ENCODE measurements around the gene STK40. TPM values are rescaled to one million over a fixed set of nuclear protein-coding genes. Genes with fewer than 3 reads are reported as not detected.
A peak's percentile ranks its signal among the peaks of the same experiment; 100 is the strongest.

Gene STK40
- total and polyA plus RNA-seq, 2 donors from 2014 or later = 30.9 to 39.2 TPM

GRCh38 chr1:36383240-36383639 lies 2.5 kb downstream of the STK40 start:
- Histone ChIP-seq H3K27me3 (ENCODE audit: control insufficient read depth, insufficient read depth, low read length) (no peaks in the 10 kb centered on the region), H3K9me3 (ENCODE audit: control insufficient read depth in 2 of 3, insufficient read depth in 1 of 3, low read length in 3 of 3) (no peaks in the 10 kb centered on the region), H3K4me3 (ENCODE audit: low read length in 3 of 3) (no peak overlapping the region), H3K4me1 (ENCODE audit: control insufficient read depth in 2 of 3, insufficient read depth in 2 of 3, low read depth in 1 of 3, low read length in 3 of 3) (peaks cover 0 to 35% (median 20%) of the 10 kb centered on the region in 3 donors), H3K27ac (ENCODE audit: low read depth in 2 of 2, low read length in 2 of 2) (no peak overlapping the region), H3K36me3 (ENCODE audit: control insufficient read depth in 2 of 3, insufficient read depth in 3 of 3, low read length in 3 of 3) (no peaks in the 10 kb centered on the region), H3K9ac (ENCODE audit: low read length in 3 of 3) (no peak overlapping the region)
- TF ChIP-seq, protein P1, sequence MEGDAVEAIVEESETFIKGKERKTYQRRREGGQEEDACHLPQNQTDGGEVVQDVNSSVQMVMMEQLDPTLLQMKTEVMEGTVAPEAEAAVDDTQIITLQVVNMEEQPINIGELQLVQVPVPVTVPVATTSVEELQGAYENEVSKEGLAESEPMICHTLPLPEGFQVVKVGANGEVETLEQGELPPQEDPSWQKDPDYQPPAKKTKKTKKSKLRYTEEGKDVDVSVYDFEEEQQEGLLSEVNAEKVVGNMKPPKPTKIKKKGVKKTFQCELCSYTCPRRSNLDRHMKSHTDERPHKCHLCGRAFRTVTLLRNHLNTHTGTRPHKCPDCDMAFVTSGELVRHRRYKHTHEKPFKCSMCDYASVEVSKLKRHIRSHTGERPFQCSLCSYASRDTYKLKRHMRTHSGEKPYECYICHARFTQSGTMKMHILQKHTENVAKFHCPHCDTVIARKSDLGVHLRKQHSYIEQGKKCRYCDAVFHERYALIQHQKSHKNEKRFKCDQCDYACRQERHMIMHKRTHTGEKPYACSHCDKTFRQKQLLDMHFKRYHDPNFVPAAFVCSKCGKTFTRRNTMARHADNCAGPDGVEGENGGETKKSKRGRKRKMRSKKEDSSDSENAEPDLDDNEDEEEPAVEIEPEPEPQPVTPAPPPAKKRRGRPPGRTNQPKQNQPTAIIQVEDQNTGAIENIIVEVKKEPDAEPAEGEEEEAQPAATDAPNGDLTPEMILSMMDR (IDR thresholded peaks at IDR 0.05; ENCODE audit: borderline replicate concordance, extremely low read depth, insufficient read depth) = no peak
- FAIRE-seq = no peak
- intact Hi-C loops (cut with DNase I) = no loop called here
- DNase-seq = peak in 1 of 5 donors; percentile 43

DNA sequence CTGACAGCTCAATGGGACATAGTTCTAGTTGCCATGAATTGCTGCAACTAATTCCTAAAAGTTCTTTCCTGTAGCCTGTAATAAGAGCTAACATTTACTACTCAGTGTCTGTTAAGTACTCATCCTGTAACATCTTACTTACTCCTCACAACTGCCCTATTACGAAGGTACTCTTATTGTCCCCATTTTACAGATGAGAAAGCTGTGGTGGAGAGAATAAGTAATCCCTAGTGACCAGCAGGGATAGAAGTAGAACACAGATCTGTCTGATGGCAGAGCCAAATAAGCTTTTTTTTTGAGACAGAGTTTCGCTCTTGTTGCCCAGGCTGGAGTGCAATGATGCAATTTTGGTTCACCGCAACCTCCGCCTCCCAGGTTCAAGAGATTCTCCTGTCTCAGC lies 3.1 kb downstream of the STK40 start:
- Histone ChIP-seq H3K4me1 (ENCODE audit: control insufficient read depth in 2 of 3, insufficient read depth in 2 of 3, low read depth in 1 of 3, low read length in 3 of 3) (peaks cover 0 to 38% (median 20%) of the 10 kb centered on the region in 3 donors), H3K27ac (ENCODE audit: low read depth in 2 of 2, low read length in 2 of 2) (no peak overlapping the region), H3K9ac (ENCODE audit: low read length in 3 of 3) (no peak overlapping the region), H3K27me3 (ENCODE audit: control insufficient read depth, insufficient read depth, low read length) (no peaks in the 10 kb centered on the region), H3K36me3 (ENCODE audit: control insufficient read depth in 2 of 3, insufficient read depth in 3 of 3, low read length in 3 of 3) (no peaks in the 10 kb centered on the region), H3K9me3 (ENCODE audit: control insufficient read depth in 2 of 3, insufficient read depth in 1 of 3, low read length in 3 of 3) (no peaks in the 10 kb centered on the region), H3K4me3 (ENCODE audit: low read length in 3 of 3) (no peak overlapping the region)
- DNase-seq = no peak
- TF ChIP-seq, protein P1 (IDR thresholded peaks at IDR 0.05; ENCODE audit: borderline replicate concordance, extremely low read depth, insufficient read depth) = no peak
- FAIRE-seq = no peak
- intact Hi-C loops (cut with DNase I) = no loop called here

DNA sequence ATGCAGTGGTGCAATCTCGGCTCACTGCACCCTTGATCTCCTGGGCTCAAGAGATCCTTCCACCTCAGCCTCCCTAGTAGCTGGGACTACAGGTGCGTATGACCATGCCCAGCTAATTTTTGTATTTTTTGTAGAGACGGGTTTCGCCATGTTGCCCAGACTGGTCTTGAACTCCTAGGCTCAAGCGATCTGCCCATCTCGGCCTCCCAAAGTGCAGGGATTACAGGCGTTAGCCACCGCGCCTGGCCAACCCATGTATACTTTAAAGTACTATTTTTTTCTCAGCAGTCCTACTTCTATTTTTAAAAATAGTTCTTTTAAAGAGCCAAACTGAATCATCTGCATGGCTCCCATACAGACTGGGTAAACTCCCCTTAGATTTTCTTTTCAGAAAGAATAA lies 3.5 kb downstream of the STK40 start:
- Histone ChIP-seq H3K4me3 (ENCODE audit: low read length in 3 of 3) (no peak overlapping the region), H3K36me3 (ENCODE audit: control insufficient read depth in 2 of 3, insufficient read depth in 3 of 3, low read length in 3 of 3) (no peaks in the 10 kb centered on the region), H3K4me1 (ENCODE audit: control insufficient read depth in 2 of 3, insufficient read depth in 2 of 3, low read depth in 1 of 3, low read length in 3 of 3) (peaks cover 0 to 39% (median 20%) of the 10 kb centered on the region in 3 donors), H3K27me3 (ENCODE audit: control insufficient read depth, insufficient read depth, low read length) (no peaks in the 10 kb centered on the region), H3K27ac (ENCODE audit: low read depth in 2 of 2, low read length in 2 of 2) (no peak overlapping the region), H3K9ac (ENCODE audit: low read length in 3 of 3) (no peak overlapping the region), H3K9me3 (ENCODE audit: control insufficient read depth in 2 of 3, insufficient read depth in 1 of 3, low read length in 3 of 3) (no peaks in the 10 kb centered on the region)
- no peak for FAIRE-seq
- peak in 1 of 5 donors; percentile 21 for DNase-seq
- TF ChIP-seq, protein P1 (IDR thresholded peaks at IDR 0.05; ENCODE audit: borderline replicate concordance, extremely low read depth, insufficient read depth) = no peak
- intact Hi-C loops (cut with DNase I) = no loop called here

DNA sequence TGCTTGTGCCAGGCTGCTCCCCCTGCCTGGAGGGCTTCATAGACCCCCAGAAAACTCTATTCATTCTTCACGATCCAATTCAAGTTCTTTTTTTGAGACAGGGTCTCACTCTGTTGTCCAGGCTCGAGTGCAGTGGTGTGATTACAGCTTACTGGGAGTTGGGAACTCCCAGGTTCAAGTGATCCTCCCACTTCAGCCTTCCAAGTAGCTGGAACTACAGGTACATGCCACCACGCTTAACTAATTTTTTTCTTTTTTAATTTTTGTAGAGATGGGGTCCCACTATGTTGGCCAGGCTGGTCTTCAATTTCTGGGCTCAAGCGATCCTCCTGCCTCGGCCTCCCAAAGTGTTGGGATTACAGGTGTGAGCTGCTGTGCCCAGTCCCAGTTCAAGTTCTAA lies 4.3 kb downstream of the STK40 start:
- Histone ChIP-seq H3K36me3 (ENCODE audit: control insufficient read depth in 2 of 3, insufficient read depth in 3 of 3, low read length in 3 of 3) (no peaks in the 10 kb centered on the region), H3K27ac (ENCODE audit: low read depth in 2 of 2, low read length in 2 of 2) (peak overlapping the region in 1 of 2 donors; percentile 68), H3K9ac (ENCODE audit: low read length in 3 of 3) (no peak overlapping the region), H3K9me3 (ENCODE audit: control insufficient read depth in 2 of 3, insufficient read depth in 1 of 3, low read length in 3 of 3) (no peaks in the 10 kb centered on the region), H3K27me3 (ENCODE audit: control insufficient read depth, insufficient read depth, low read length) (no peaks in the 10 kb centered on the region), H3K4me1 (ENCODE audit: control insufficient read depth in 2 of 3, insufficient read depth in 2 of 3, low read depth in 1 of 3, low read length in 3 of 3) (peaks cover 0 to 32% (median 16%) of the 10 kb centered on the region in 3 donors), H3K4me3 (ENCODE audit: low read length in 3 of 3) (no peak overlapping the region)
- intact Hi-C loops (cut with DNase I) = no loop called here
- no peak for FAIRE-seq
- TF ChIP-seq, protein P1 (IDR thresholded peaks at IDR 0.05; ENCODE audit: borderline replicate concordance, extremely low read depth, insufficient read depth) = no peak
- DNase-seq = no peak
